Measurements from ENCODE around the gene HCRTR1.

The HCRTR1 gene

DNA sequence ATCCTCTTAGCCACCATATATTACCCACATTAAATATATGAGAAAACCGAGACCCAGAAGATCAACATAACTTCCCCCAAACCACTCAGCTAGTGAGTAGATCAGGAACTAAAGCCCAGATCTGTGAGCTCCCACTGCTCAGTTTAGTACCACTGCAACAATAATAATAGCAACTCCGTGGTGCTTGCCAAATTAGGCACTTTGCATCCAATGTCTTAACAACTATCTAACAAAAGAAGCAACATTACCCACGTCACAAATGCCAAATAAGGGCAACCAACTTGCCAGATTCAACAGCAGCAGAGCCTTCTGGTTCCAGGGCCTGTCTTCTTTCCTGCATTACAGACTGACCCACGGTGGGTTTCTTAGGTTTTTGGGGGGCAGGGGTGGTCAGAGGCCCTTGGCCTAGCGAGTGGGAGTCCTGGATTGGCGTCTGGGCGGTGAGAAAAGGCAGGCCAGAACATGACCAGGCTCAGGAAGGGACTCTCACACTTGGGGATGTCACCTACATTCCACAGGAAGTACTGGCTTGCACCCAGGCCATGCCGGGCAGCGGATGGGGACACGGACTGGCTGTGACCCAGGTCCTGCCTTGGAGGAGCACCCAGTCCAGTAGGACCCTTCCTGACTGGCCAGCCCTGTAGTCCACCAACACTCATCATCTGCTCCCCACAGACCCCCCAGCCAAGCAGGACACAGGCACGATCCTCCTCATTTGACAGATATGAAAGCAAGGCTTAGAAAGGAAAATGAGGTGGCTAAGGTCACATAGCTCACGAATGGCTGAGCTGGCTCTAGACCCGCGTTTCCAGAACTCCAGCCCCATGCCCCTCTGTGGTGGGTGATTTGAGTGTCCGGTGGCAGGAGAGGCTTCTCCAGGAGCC, 4.6 kb downstream of the HCRTR1 start:
- CTCF ChIA-PET, result interaction anchor here (0.7 to 0.9 kb wide), 2 partner anchors 10 to 59 kb away, joined by 3 read pairs; no protein-coding TSS in a partner anchor
- H3K9me3 Mint-ChIP-seq, result no peaks in the 10 kb centered on the region
- no peak overlapping the region for H3K27ac Mint-ChIP-seq
- no peak for DNase-seq
- H3K27me3 Mint-ChIP-seq, result peaks cover 30% of the 10 kb centered on the region
- no peak overlapping the region for H3K4me3 Mint-ChIP-seq
- H3K36me3 Mint-ChIP-seq, result peaks cover 3% of the 10 kb centered on the region
- H3K4me1 Mint-ChIP-seq, result no peaks in the 10 kb centered on the region

DNA sequence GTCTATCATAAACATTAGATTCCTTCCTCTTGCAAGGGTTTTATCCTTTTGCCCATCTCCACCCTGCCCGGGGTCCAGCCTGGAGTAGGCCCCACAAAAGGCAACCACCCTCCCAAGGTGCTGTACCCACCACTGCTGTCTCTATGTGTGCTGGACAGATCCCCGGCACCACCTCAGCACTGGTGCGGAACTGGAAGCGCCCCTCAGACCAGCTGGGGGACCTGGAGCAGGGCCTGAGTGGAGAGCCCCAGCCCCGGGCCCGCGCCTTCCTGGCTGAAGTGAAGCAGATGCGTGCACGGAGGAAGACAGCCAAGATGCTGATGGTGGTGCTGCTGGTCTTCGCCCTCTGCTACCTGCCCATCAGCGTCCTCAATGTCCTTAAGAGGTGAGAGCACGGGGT, 5.9 kb downstream of the HCRTR1 start:
- no peak overlapping the region for H3K27ac Mint-ChIP-seq
- CTCF ChIA-PET, result no interaction called here
- no peak overlapping the region for H3K4me3 Mint-ChIP-seq

DNA sequence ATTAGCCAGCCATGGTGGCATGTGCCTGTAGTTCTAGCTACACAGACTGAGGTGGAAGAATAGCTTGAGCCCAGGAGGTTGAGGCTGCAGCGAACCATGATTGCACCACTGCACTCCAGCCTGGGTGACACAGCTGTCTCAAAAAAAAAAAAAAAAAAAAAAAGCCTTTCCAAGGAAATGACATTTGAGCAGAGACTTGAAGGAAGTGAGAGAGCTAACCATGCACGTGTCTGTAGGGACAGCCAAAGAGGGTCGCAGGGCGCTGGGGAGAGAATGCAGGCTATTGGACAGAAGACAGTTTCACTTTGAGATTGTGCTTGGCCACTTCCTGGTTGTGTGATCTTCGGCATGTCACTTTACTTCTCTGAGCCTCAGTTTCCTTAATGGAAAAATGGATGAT, 6.8 kb downstream of the HCRTR1 start:
- Mint-ChIP-seq H3K27me3 (peaks cover 11% of the 10 kb centered on the region), H3K4me1 (no peaks in the 10 kb centered on the region), H3K36me3 (peaks cover 8% of the 10 kb centered on the region), H3K9me3 (no peaks in the 10 kb centered on the region), H3K4me3 (no peak overlapping the region), H3K27ac (no peak overlapping the region)
- no peak for DNase-seq
- CTCF ChIA-PET, result no interaction called here

More for the DNA sequence above, 5.9 kb downstream of the HCRTR1 start:
- DNase-seq, result no peak
- no peaks in the 10 kb centered on the region for H3K9me3 Mint-ChIP-seq
- H3K27me3 Mint-ChIP-seq, result peaks cover 21% of the 10 kb centered on the region
- H3K4me1 Mint-ChIP-seq, result no peaks in the 10 kb centered on the region
- H3K36me3 Mint-ChIP-seq, result peaks cover 5% of the 10 kb centered on the region

- H3K4me1 Mint-ChIP-seq, result no peaks in the 10 kb centered on the region
- DNase-seq, result no peak
- no peak overlapping the region for H3K27ac Mint-ChIP-seq
- H3K9me3 Mint-ChIP-seq, result no peaks in the 10 kb centered on the region
- CTCF ChIA-PET, result no interaction called here
- peaks cover 13% of the 10 kb centered on the region for H3K36me3 Mint-ChIP-seq
- no peak overlapping the region for H3K4me3 Mint-ChIP-seq
- peaks cover 5% of the 10 kb centered on the region for H3K27me3 Mint-ChIP-seq
Observed at GRCh38 chr1:31624731-31625514, 7.4 kb downstream of the HCRTR1 start.

DNA sequence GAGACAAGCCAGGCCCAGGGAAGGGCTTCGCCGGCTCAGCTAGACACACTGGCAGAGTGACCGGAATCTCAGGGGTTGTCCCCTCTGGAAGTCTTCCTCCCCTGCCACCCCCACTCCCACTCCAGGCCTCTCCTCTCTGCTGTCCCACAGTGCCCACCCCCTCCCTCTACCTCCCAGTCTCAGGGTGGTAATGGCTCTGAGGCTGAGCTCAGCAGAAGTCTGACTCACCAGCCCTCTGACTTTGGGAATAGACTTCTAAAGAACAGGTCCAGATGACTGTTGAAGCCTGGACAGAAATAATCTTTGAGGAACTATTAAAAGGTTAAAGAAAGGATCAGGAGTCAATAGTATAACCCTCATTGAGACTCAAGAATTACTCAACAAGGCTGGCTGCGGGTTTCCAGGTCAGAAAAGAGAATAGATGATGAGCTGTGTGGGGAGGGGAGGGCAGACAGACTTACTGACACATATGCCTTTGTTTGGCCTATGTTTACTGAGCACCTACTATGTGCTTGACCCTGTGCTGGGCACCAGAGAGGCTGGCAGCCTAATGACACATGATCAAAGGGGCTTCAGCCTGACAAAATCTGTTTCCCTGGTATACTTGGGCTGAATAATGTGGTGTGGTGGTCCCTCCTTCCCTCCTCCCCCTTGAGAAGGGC, 8.2 kb downstream of the HCRTR1 start:
- no peak overlapping the region for H3K27ac Mint-ChIP-seq
- CTCF ChIA-PET, result interaction anchor here (0.6 kb wide), 1 partner anchor 9 kb away, joined by 3 read pairs; no protein-coding TSS in a partner anchor
- no peak overlapping the region for H3K4me3 Mint-ChIP-seq
- no peak for DNase-seq
- H3K27me3 Mint-ChIP-seq, result peaks cover 4% of the 10 kb centered on the region
- H3K4me1 Mint-ChIP-seq, result no peaks in the 10 kb centered on the region
- H3K9me3 Mint-ChIP-seq, result no peaks in the 10 kb centered on the region
- H3K36me3 Mint-ChIP-seq, result peaks cover 15% of the 10 kb centered on the region

GRCh38 chr1:31626223-31627207, 9.0 kb downstream of the HCRTR1 start:
- Mint-ChIP-seq H3K36me3 (peaks cover 21% of the 10 kb centered on the region), H3K4me1 (no peaks in the 10 kb centered on the region), H3K27me3 (no peaks in the 10 kb centered on the region), H3K27ac (no peak overlapping the region), H3K9me3 (no peaks in the 10 kb centered on the region), H3K4me3 (no peak overlapping the region)
- no peak for DNase-seq
- CTCF ChIA-PET, result interaction anchor here (0.6 kb wide), 1 partner anchor 10 kb away, joined by 3 read pairs; no protein-coding TSS in a partner anchor

GRCh38 chr1:31627301-31627929, 9.9 kb downstream of the HCRTR1 start:
- no peak overlapping the region for H3K4me3 Mint-ChIP-seq
- CTCF ChIA-PET, result no interaction called here
- peaks cover 21% of the 10 kb centered on the region for H3K36me3 Mint-ChIP-seq
- H3K4me1 Mint-ChIP-seq, result no peaks in the 10 kb centered on the region
- DNase-seq, result no peak
- no peak overlapping the region for H3K27ac Mint-ChIP-seq
- no peaks in the 10 kb centered on the region for H3K27me3 Mint-ChIP-seq
- no peaks in the 10 kb centered on the region for H3K9me3 Mint-ChIP-seq

- no peak for DNase-seq
- no peaks in the 10 kb centered on the region for H3K4me1 Mint-ChIP-seq
- H3K27me3 Mint-ChIP-seq, result no peaks in the 10 kb centered on the region
- CTCF ChIA-PET, result no interaction called here
- no peak overlapping the region for H3K27ac Mint-ChIP-seq
- no peaks in the 10 kb centered on the region for H3K9me3 Mint-ChIP-seq
- H3K4me3 Mint-ChIP-seq, result no peak overlapping the region
- peaks cover 23% of the 10 kb centered on the region for H3K36me3 Mint-ChIP-seq
Observed at GRCh38 chr1:31627930-31628559, 10.6 kb downstream of the HCRTR1 start.

DNA sequence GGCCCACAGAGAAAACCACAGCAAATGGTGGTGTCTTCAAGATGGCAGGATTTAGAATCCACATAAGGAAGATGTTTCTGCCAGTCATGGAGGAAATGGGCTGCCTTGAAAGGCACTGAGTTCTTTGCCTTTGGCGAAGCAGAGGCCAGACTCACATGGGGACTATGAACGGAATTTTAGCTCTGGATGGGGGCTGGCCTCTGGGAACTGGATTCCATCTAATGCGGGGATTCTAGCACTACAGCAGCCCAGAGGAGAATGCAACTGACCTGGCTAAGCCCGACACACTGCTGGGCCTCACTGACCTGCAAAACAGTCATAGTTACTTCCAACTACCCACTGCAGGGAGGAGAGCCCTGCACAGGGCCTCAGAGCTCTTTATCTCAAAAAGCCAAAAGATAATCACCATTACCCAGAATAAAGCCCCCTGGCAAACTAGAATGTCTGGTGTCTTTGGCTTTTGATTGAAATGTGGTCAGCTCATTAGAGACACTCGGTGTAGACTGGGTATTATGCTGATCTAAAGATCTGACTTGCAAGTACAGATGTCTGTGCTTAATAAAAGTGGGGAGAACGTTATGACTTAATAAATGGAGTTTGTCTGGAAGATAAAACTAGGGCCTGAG, 11.6 kb downstream of the HCRTR1 start:
- Mint-ChIP-seq H3K9me3 (no peaks in the 10 kb centered on the region), H3K27me3 (no peaks in the 10 kb centered on the region), H3K27ac (no peak overlapping the region), H3K36me3 (peaks cover 26% of the 10 kb centered on the region), H3K4me3 (no peak overlapping the region), H3K4me1 (no peaks in the 10 kb centered on the region)
- DNase-seq, result no peak
- CTCF ChIA-PET, result interaction anchor here (1.2 kb wide), 1 partner anchor 11 kb away, joined by 4 read pairs; no protein-coding TSS in a partner anchor

DNA sequence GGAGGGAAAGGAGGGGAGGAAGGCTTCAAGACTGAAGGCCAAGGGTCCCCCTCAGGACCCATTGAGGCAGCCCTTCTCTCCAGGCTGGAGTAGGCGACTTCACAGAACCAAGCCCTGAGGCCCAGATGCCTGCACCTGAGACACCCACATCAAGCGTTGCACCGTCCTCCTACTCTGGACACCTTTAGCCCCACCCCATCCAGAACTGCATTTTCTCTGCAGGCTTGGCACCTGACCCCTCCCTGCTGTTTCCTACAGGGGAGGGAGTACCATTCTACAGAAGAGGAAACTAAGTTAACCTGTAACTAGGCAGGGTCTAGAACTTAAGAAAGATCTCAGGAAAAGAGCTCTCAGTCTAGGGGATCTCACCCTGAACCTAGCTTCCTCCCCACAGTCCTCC, 15.2 kb downstream of the HCRTR1 start:
- Mint-ChIP-seq H3K36me3 (peaks cover 25% of the 10 kb centered on the region), H3K4me3 (no peak overlapping the region), H3K27ac (no peak overlapping the region), H3K27me3 (no peaks in the 10 kb centered on the region), H3K4me1 (peaks cover under 1% of the 10 kb centered on the region), H3K9me3 (no peaks in the 10 kb centered on the region)
- CTCF ChIA-PET, result interaction anchor here (1.0 to 1.5 kb wide), 5 partner anchors 10 to 272 kb away, joined by 3 to 4 read pairs (median 3); no protein-coding TSS in a partner anchor
- no peak for DNase-seq

DNA sequence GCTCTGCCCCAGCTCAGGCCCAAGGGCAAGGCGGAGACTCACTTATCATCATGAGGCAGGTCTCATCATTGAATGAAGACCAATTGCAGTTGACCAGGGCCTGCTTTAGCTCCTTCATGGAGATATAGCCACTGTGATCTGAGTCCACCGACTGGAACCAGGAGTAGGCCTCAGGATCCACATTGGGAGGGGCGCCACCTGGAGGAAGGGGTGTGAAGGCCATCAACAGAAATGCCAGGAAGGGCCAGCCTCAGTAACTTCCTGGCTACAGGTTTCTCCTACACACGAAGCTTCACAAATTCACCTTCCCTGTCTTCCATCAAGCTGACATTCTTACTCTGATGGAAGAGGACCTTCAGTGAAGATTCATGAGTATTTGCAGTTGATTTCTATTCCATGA, 15.6 kb downstream of the HCRTR1 start:
- H3K27ac Mint-ChIP-seq, result no peak overlapping the region
- peak; percentile 46 for DNase-seq
- peaks cover 5% of the 10 kb centered on the region for H3K4me1 Mint-ChIP-seq
- no peak overlapping the region for H3K4me3 Mint-ChIP-seq
- H3K27me3 Mint-ChIP-seq, result no peaks in the 10 kb centered on the region
- CTCF ChIA-PET, result interaction anchor here (1.0 to 1.5 kb wide), 5 partner anchors 9 to 273 kb away, joined by 3 to 4 read pairs (median 3); no protein-coding TSS in a partner anchor
- peaks cover 24% of the 10 kb centered on the region for H3K36me3 Mint-ChIP-seq
- H3K9me3 Mint-ChIP-seq, result no peaks in the 10 kb centered on the region

Data from activated naive CD4-positive, alpha-beta T cell treated with anti-CD3 and anti-CD28 coated beads, Interleukin-2, amount 10 ng/mL, durations not matched to agents 7 days and 5 days (primary cell).